HepG2 (cell line): ENCODE data around the gene VKORC1. TPM values are rescaled to one million over a fixed set of nuclear protein-coding genes. Genes with fewer than 3 reads are reported as not detected.
A peak's percentile ranks its signal among the peaks of the same experiment; 100 is the strongest.

Experiments
- AGO2 ChIP-seq: fragments of 200-400 bp; formaldehyde crosslinking; optimal IDR thresholded peaks from 2 replicates; pipeline ENCODE3; 2017; ENCODE audit warnings: mild to moderate bottlenecking, low read depth, low read length, moderate library complexity
- CC2D1A ChIP-seq: sonication (generic); formaldehyde crosslinking; IDR thresholded peaks from 2 replicates; pipeline ENCODE4 v1.8.1; 2023; ENCODE audit warnings: mild to moderate bottlenecking, missing genetic modification reagents
- FOXO4 ChIP-seq: sonication (generic); formaldehyde crosslinking; conservative IDR thresholded peaks from 2 replicates; pipeline ENCODE4 v1.8.1; 2023; ENCODE audit warnings: missing genetic modification reagents
- GATAD2A ChIP-seq: IDR thresholded peaks from 2 replicates; pipeline ENCODE4 v1.6.1; 2016
- HMG20B ChIP-seq: conservative IDR thresholded peaks from 2 replicates; pipeline ENCODE4 v1.6.1; 2016; ENCODE audit warnings: missing genetic modification reagents, missing compliant biosample characterization
- KAT8 ChIP-seq: IDR thresholded peaks from 2 replicates; pipeline ENCODE4 v1.6.1; 2016; ENCODE audit warnings: missing genetic modification reagents, missing compliant biosample characterization
- MAFF ChIP-seq: IDR thresholded peaks from 2 replicates; pipeline ENCODE4 v1.6.1; 2011; ENCODE audit warnings: low read depth, low read length, improper control_type of control experiment
- MTF1 ChIP-seq: sonication (generic); formaldehyde crosslinking; IDR thresholded peaks from 2 replicates; pipeline ENCODE4 v1.5.0; 2020; ENCODE audit warnings: missing genetic modification reagents
- MXD1 ChIP-seq: sonication (generic); formaldehyde crosslinking; IDR thresholded peaks from 2 replicates; pipeline ENCODE4 v1.4.0; 2020; ENCODE audit warnings: mild to moderate bottlenecking, missing genetic modification reagents
- PAWR ChIP-seq: sonication (generic); formaldehyde crosslinking; IDR thresholded peaks from 2 replicates; pipeline ENCODE4 v1.4.0; 2020; ENCODE audit warnings: missing genetic modification reagents, mild to moderate bottlenecking, borderline replicate concordance
- PBX2 ChIP-seq: IDR thresholded peaks from 2 replicates; pipeline ENCODE4 v1.6.1; 2016; ENCODE audit warnings: control low read depth
- PBX3 ChIP-seq: sonication (generic); formaldehyde crosslinking; IDR thresholded peaks from 2 replicates; pipeline ENCODE4 v1.8.1; 2023; ENCODE audit warnings: missing genetic modification reagents, inconsistent platforms, borderline replicate concordance
- PCBP1 ChIP-seq: fragments of 200-400 bp; formaldehyde crosslinking; IDR thresholded peaks from 2 replicates; pipeline ENCODE4 v1.6.1; 2017; ENCODE audit warnings: mild to moderate bottlenecking, low read depth, low read length, borderline replicate concordance
- PHF8 ChIP-seq: sonication (generic); formaldehyde crosslinking; IDR thresholded peaks from 2 replicates; pipeline ENCODE4 v1.5.0; 2020; ENCODE audit warnings: missing genetic modification reagents
- RARG ChIP-seq: sonication (generic); formaldehyde crosslinking; IDR thresholded peaks from 2 replicates; pipeline ENCODE4 v1.4.0; 2020; ENCODE audit warnings: low read depth, mild to moderate bottlenecking, missing genetic modification reagents
- RELA ChIP-seq: sonication (generic); formaldehyde crosslinking; IDR thresholded peaks from 2 replicates; pipeline ENCODE4 v1.4.0; 2020; ENCODE audit warnings: missing genetic modification reagents
- RXRB ChIP-seq: IDR thresholded peaks from 2 replicates; pipeline ENCODE4 v1.6.1; 2016; ENCODE audit warnings: borderline replicate concordance, missing genetic modification reagents, missing compliant biosample characterization
- SYNCRIP ChIP-seq: fragments of 200-400 bp; formaldehyde crosslinking; IDR thresholded peaks from 2 replicates; pipeline ENCODE4 v1.6.1; 2018; ENCODE audit warnings: mild to moderate bottlenecking, low read depth, low read length; ENCODE audit not compliant: insufficient read depth
- TAF1 ChIP-seq: sonication (generic); formaldehyde crosslinking; IDR thresholded peaks from 2 replicates; pipeline ENCODE4 v1.4.0; 2020; ENCODE audit warnings: missing genetic modification reagents
- TGIF2 ChIP-seq: IDR thresholded peaks from 2 replicates; pipeline ENCODE4 v1.6.1; 2016; ENCODE audit warnings: control low read depth, missing compliant biosample characterization
- THAP7 ChIP-seq: sonication (generic); formaldehyde crosslinking; IDR thresholded peaks from 2 replicates; pipeline ENCODE4 v1.8.1; 2023; ENCODE audit warnings: mild to moderate bottlenecking, missing genetic modification reagents
- XRCC5 ChIP-seq: fragments of 200-400 bp; formaldehyde crosslinking; optimal IDR thresholded peaks from 2 replicates; pipeline ENCODE3; 2017; ENCODE audit warnings: mild to moderate bottlenecking, low read length
- YEATS2 ChIP-seq: sonication (generic); formaldehyde crosslinking; IDR thresholded peaks from 2 replicates; pipeline ENCODE4 v1.4.0; 2020; ENCODE audit warnings: missing genetic modification reagents, borderline replicate concordance
- ZNF136 ChIP-seq: sonication (generic); formaldehyde crosslinking; IDR thresholded peaks from 2 replicates; pipeline ENCODE4 v1.8.1; 2022; ENCODE audit warnings: low read depth, mild to moderate bottlenecking, moderate library complexity, missing genetic modification reagents
- ZNF34 ChIP-seq: sonication (generic); formaldehyde crosslinking; IDR thresholded peaks from 2 replicates; pipeline ENCODE4 v1.4.0; 2020; ENCODE audit warnings: mild to moderate bottlenecking, missing genetic modification reagents, borderline replicate concordance
- polyA plus RNA-seq, 8 experiments: library from polyadenylated mRNA; depleted of rRNA in 3 of 8; stranded (reverse) in 7 of 8; unstranded in 1 of 8; fragments of >200 nt; fragmentation: Illumina TruSeq in 4 of 8; extraction: Trizol in 4 of 8; gene quantifications; 2 replicates each; pipeline versions ENCODE4 v1.2.1 to v1.2.3, GENCODE V29; 2011 to 2016; ENCODE audit warnings: low read depth in 4 of 8, missing spikeins in 1 of 8, mixed read lengths in 1 of 8; ENCODE audit not compliant: insufficient read depth in 1 of 8
- total RNA-seq, 5 experiments: library from RNA; depleted of rRNA; stranded (reverse); fragments of >200 nt; fragmentation: Illumina TruSeq; extraction: Trizol; gene quantifications; 2 replicates each; pipeline ENCODE4 v1.2.3, GENCODE V29; 2016; ENCODE audit warnings: low read depth in 1 of 5

The VKORC1 gene
- total and polyA plus RNA-seq, 2 of the 13 experiments (the other 11 are each of a cell fraction or from before 2014, with no cell fraction given): 141 to 615 TPM

- peak; percentile 93 for TF ChIP-seq RARG (CRISPR knock-in tag)
- peak; percentile 77; the same call in 1 of the 2 replicates for TF ChIP-seq PHF8 (CRISPR knock-in tag)
- TF ChIP-seq ZNF136 (CRISPR knock-in tag): peak; percentile 98
- TF ChIP-seq RXRB (CRISPR knock-in tag): peak; percentile 78
- TF ChIP-seq XRCC5: peak; percentile 87
- TF ChIP-seq PBX2 (CRISPR knock-in tag): peak; percentile 49; the same call in 1 of the 2 replicates
- peak; percentile 71; the same call in 1 of the 2 replicates for TF ChIP-seq GATAD2A (CRISPR knock-in tag)
- 0 out of 2 replicates have a peak, but pooled peaks have one; percentile 95 for TF ChIP-seq ZNF34 (CRISPR knock-in tag)
- peak; percentile 65 for TF ChIP-seq TAF1 (CRISPR knock-in tag)
- no peak; the same call in 1 of the 2 replicates for TF ChIP-seq MTF1 (CRISPR knock-in tag)
- TF ChIP-seq YEATS2 (CRISPR knock-in tag): peak; percentile 95
- TF ChIP-seq PAWR (CRISPR knock-in tag): no peak
- peak; percentile 60; the same call in 1 of the 2 replicates for TF ChIP-seq FOXO4 (CRISPR knock-in tag)
- TF ChIP-seq MAFF: no peak
- TF ChIP-seq AGO2: peak; percentile 97
- peak; percentile 76; the same call in 1 of the 2 replicates for TF ChIP-seq CC2D1A
- no peak for TF ChIP-seq SYNCRIP
- peak; percentile 61; the same call in 1 of the 2 replicates for TF ChIP-seq PBX3 (CRISPR knock-in tag)
- TF ChIP-seq HMG20B (CRISPR knock-in tag): no peak
- peak; percentile 92 for TF ChIP-seq TGIF2
- TF ChIP-seq PCBP1: peak; percentile 84; the same call in 1 of the 2 replicates
- TF ChIP-seq THAP7: peak; percentile 100
- TF ChIP-seq KAT8 (CRISPR knock-in tag): peak; percentile 99
- no peak; the same call in 1 of the 2 replicates for TF ChIP-seq MXD1 (CRISPR knock-in tag)
- TF ChIP-seq RELA: no peak
Observed at GRCh38 chr16:31073970-31074813, 20.4 kb downstream of the VKORC1 start, which contains the start of the genes ZNF646 and ZNF668 (continued).
